ENCODE results near the gene ZNF668.

GRCh38 chr16:31043898-31044481 is 30.1 kb downstream of the ZNF668 start:
- TF ChIP-seq REST (IDR thresholded peaks at IDR 0.05) (no peak), RAD21 (conservative IDR thresholded peaks at IDR 0.05 in 1 of 2, IDR thresholded peaks at IDR 0.05 in 1 of 2) (no peak), JUN (IDR thresholded peaks at IDR 0.05) (no peak)
